ENCODE results near the gene TFPI. TPM values are rescaled to one million over a fixed set of nuclear protein-coding genes. Genes with fewer than 3 reads are reported as not detected.

TFPI gene
- total RNA-seq, 3 donors from 2014 or later, result 16.3 to 46.7 (median 31.5) TPM

DNA sequence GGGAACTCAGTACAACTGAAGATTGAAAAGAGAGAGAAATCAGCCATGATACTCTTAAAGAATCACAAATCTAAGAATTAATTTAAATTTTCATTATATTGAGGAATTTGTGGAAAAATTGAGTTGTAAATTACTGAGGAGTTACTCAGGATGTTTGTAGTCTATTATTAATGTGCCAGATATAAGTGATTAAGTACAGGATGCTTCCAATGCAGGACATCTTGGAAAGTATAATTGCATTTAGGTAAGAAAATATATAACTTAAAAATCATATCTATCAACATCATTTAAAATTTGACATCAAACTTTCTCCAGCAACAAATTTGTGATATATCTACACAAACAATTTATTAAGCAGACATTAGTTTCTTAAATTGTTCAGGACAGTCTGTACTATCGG lies 107.5 kb downstream of the TFPI start:
- no peak overlapping the region for H3K4me3 ChIP-seq
- intact Hi-C loops (cut with DNase I, micrococcal nuclease), result no loop called here
- ATAC-seq (no peak), DNase-seq (no peak)
- H3K36me3 ChIP-seq (ENCODE audit: low read depth), result no peaks in the 10 kb centered on the region
- H3K9me3 ChIP-seq, result no peaks in the 10 kb centered on the region
- H3K4me1 ChIP-seq (ENCODE audit: low read depth), result no peaks in the 10 kb centered on the region
- TF ChIP-seq, protein P1, sequence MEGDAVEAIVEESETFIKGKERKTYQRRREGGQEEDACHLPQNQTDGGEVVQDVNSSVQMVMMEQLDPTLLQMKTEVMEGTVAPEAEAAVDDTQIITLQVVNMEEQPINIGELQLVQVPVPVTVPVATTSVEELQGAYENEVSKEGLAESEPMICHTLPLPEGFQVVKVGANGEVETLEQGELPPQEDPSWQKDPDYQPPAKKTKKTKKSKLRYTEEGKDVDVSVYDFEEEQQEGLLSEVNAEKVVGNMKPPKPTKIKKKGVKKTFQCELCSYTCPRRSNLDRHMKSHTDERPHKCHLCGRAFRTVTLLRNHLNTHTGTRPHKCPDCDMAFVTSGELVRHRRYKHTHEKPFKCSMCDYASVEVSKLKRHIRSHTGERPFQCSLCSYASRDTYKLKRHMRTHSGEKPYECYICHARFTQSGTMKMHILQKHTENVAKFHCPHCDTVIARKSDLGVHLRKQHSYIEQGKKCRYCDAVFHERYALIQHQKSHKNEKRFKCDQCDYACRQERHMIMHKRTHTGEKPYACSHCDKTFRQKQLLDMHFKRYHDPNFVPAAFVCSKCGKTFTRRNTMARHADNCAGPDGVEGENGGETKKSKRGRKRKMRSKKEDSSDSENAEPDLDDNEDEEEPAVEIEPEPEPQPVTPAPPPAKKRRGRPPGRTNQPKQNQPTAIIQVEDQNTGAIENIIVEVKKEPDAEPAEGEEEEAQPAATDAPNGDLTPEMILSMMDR (IDR thresholded peaks at IDR 0.05), result no peak

DNA sequence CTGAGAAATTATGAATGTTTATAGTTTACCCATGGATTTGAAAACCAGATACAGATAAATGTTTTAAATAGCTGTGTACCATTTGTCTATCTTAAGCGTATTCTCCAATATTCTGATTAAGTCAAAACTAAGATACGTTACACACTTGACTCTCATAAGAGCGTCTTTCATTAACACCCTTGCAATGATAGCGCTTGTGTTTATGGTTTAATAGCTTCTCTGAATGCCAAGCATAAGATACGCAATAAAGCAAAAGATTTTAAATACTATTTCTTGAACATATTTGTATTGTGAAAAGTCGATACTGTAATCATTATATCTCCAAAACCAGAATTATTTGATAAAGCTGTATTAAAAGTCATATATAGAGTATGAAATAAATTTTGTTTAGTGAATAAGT lies 109.2 kb downstream of the TFPI start:
- DNase-seq, result no peak
- no peaks in the 10 kb centered on the region for H3K9me3 ChIP-seq
- no peaks in the 10 kb centered on the region for H3K4me1 ChIP-seq (ENCODE audit: low read depth)
- no peak overlapping the region for H3K4me3 ChIP-seq
- intact Hi-C loops (cut with DNase I, micrococcal nuclease), result no loop called here
- TF ChIP-seq, protein P1 (IDR thresholded peaks at IDR 0.05), result no peak
- no peaks in the 10 kb centered on the region for H3K36me3 ChIP-seq (ENCODE audit: low read depth)
- ATAC-seq, result no peak

DNA sequence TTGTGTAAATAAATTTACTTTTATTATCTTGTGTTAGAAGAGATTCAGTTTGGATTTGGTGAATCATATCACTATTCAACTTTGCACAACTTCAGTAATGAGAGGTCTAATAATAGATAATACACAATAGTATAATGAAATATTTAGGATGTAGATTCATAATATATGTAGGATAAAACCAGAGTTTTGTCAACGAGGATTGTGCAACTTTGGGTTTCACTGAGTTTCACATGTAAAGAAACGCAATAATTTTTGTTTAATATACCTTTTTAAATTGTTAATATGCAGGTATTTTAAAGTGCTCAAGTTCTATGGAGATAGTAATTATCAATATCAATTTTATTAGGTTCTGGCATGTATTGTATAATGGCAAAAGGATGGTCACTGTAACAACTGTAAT lies 111.5 kb downstream of the TFPI start:
- no peak for DNase-seq
- no peak for ATAC-seq
- Histone ChIP-seq H3K4me3 (no peak overlapping the region), H3K4me1 (ENCODE audit: low read depth) (no peaks in the 10 kb centered on the region), H3K9me3 (no peaks in the 10 kb centered on the region), H3K36me3 (ENCODE audit: low read depth) (no peaks in the 10 kb centered on the region)
- intact Hi-C loops (cut with DNase I, micrococcal nuclease), result no loop called here
- TF ChIP-seq, protein P1 (IDR thresholded peaks at IDR 0.05), result no peak

DNA sequence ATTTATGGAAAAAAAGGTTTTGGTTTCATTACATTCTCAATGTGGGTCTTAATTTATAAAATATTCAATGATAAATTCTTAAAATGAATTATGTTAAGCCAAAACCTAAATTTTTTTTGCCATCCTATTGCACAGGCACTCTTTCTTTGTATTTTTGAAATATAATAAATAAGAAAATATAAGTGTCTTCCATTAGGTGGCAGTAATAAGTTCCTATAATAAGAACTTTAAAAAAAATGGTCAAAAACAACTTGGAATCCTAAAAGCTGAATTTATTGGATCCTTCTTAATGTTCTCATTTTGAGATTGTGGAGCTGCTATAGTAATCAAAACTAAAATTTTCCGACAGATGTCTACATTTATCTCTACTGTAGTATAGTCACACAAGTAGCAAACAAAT lies 111.9 kb downstream of the TFPI start:
- ATAC-seq (no peak), DNase-seq (no peak)
- TF ChIP-seq, protein P1 (IDR thresholded peaks at IDR 0.05), result no peak
- no peak overlapping the region for H3K4me3 ChIP-seq
- no peaks in the 10 kb centered on the region for H3K9me3 ChIP-seq
- H3K4me1 ChIP-seq (ENCODE audit: low read depth), result no peaks in the 10 kb centered on the region
- H3K36me3 ChIP-seq (ENCODE audit: low read depth), result no peaks in the 10 kb centered on the region
- intact Hi-C loops (cut with DNase I, micrococcal nuclease), result no loop called here

DNA sequence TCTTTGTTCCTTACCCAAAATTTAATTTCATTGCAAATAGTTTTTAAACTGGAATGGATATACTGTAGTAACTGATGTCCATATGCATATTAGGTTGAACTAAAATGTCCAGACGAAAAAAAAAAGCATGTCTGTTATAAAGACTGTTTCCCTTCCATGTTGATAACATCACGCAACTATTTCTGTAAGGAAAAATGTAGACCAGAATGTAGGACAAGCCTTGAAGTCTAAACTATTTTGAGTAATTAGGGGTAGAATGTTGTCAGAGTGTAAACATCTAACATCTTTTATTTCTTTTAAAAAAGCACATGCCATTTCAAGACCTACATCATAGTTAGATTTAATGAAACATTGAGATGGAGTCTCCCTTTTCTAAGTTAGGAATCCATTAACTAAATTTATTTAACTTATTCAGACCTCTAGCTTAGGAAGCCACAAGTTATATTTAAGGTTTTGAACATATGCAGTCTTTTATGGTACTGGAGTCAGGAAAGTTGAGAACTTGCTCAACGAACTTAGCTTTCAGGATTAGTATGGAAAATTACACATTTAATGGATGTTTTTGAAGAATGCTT lies 114.0 kb downstream of the TFPI start:
- no peaks in the 10 kb centered on the region for H3K9me3 ChIP-seq
- H3K36me3 ChIP-seq (ENCODE audit: low read depth), result no peaks in the 10 kb centered on the region
- no peaks in the 10 kb centered on the region for H3K4me1 ChIP-seq (ENCODE audit: low read depth)
- DNase-seq, result no peak
- TF ChIP-seq, protein P1 (IDR thresholded peaks at IDR 0.05), result no peak
- intact Hi-C loops (cut with DNase I, micrococcal nuclease), result no loop called here
- ATAC-seq, result no peak
- H3K4me3 ChIP-seq, result no peak overlapping the region

DNA sequence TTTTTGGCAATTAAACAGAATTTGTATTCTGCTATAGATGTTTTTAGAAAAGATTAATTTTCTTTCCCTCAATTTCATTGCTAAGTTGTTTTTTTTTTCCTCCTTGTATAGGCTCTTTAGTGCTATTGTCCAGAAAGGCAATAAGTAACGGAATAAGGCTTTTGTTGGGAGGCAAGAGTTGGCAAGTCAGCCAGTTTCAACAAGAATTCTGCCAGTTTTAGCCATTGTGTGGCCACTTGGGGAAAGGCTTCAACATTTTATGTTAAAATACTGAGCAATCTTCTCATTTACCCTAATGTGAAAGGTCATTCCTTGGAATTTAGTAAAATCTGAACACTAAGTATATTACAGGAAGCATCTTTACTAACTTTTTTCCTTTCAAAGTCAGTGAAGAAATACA lies 115.8 kb downstream of the TFPI start:
- Histone ChIP-seq H3K4me3 (no peak overlapping the region), H3K4me1 (ENCODE audit: low read depth) (no peaks in the 10 kb centered on the region), H3K36me3 (ENCODE audit: low read depth) (no peaks in the 10 kb centered on the region), H3K9me3 (no peaks in the 10 kb centered on the region)
- DNase-seq (no peak), ATAC-seq (no peak)
- intact Hi-C loops (cut with DNase I, micrococcal nuclease), result no loop called here
- TF ChIP-seq, protein P1 (IDR thresholded peaks at IDR 0.05), result no peak

All from mucosa of descending colon (tissue), 3 donors.